ENCODE measurements around the gene GRM7. TPM values are rescaled to one million over a fixed set of nuclear protein-coding genes. Genes with fewer than 3 reads are reported as not detected.
A peak's percentile ranks its signal among the peaks of the same experiment; 100 is the strongest.

GRM7 gene
- total RNA-seq, 1 donor from 2014 or later, result 1.5 TPM

- no peaks in the 10 kb centered on the region for H3K9me3 Mint-ChIP-seq
Measured at GRCh38 chr3:7144697-7145308, 283.9 kb downstream of the GRM7 start.

GRCh38 chr3:7146529-7146928 is 285.6 kb downstream of the GRM7 start:
- no peak for DNase-seq (ENCODE audit: low read depth, low spot score)
- H3K27ac Mint-ChIP-seq (ENCODE audit: unreplicated experiment), result no peak overlapping the region
- H3K9me3 Mint-ChIP-seq, result no peaks in the 10 kb centered on the region
- no peak for TF ChIP-seq CTCF (conservative IDR thresholded peaks at IDR 0.05)
- no peaks in the 10 kb centered on the region for H3K27me3 Mint-ChIP-seq (ENCODE audit: low read depth)
- no peak overlapping the region for H3K4me3 Mint-ChIP-seq
- H3K36me3 Mint-ChIP-seq (ENCODE audit: low read depth), result no peaks in the 10 kb centered on the region
- H3K4me1 Mint-ChIP-seq, result no peaks in the 10 kb centered on the region

More at GRCh38 chr3:7144697-7145308, 283.9 kb downstream of the GRM7 start:
- TF ChIP-seq CTCF (conservative IDR thresholded peaks at IDR 0.05), result peak; percentile 67
- DNase-seq (ENCODE audit: low read depth, low spot score), result peak; percentile 4
- Mint-ChIP-seq H3K27ac (ENCODE audit: unreplicated experiment) (no peak overlapping the region), H3K36me3 (ENCODE audit: low read depth) (no peaks in the 10 kb centered on the region), H3K4me1 (no peaks in the 10 kb centered on the region), H3K4me3 (no peak overlapping the region), H3K27me3 (ENCODE audit: low read depth) (no peaks in the 10 kb centered on the region)

GRCh38 chr3:7158516-7158915 is 297.6 kb downstream of the GRM7 start:
- no peak for TF ChIP-seq CTCF (conservative IDR thresholded peaks at IDR 0.05)
- no peak overlapping the region for H3K27ac Mint-ChIP-seq (ENCODE audit: unreplicated experiment)
- H3K9me3 Mint-ChIP-seq, result peaks cover 2% of the 10 kb centered on the region
- no peaks in the 10 kb centered on the region for H3K36me3 Mint-ChIP-seq (ENCODE audit: low read depth)
- H3K4me3 Mint-ChIP-seq, result no peak overlapping the region
- no peaks in the 10 kb centered on the region for H3K4me1 Mint-ChIP-seq
- no peak for DNase-seq (ENCODE audit: low read depth, low spot score)
- H3K27me3 Mint-ChIP-seq (ENCODE audit: low read depth), result no peaks in the 10 kb centered on the region

- no peak for TF ChIP-seq CTCF (conservative IDR thresholded peaks at IDR 0.05)
- no peaks in the 10 kb centered on the region for H3K27me3 Mint-ChIP-seq (ENCODE audit: low read depth)
- H3K36me3 Mint-ChIP-seq (ENCODE audit: low read depth), result no peaks in the 10 kb centered on the region
- H3K9me3 Mint-ChIP-seq, result peaks cover 2% of the 10 kb centered on the region
- no peak overlapping the region for H3K4me3 Mint-ChIP-seq
- DNase-seq (ENCODE audit: low read depth, low spot score), result no peak
- no peak overlapping the region for H3K27ac Mint-ChIP-seq (ENCODE audit: unreplicated experiment)
- no peaks in the 10 kb centered on the region for H3K4me1 Mint-ChIP-seq
Measured at GRCh38 chr3:7160689-7161088, 299.8 kb downstream of the GRM7 start.

GRCh38 chr3:7166460-7166859 is 305.5 kb downstream of the GRM7 start:
- no peak for TF ChIP-seq CTCF (conservative IDR thresholded peaks at IDR 0.05)
- Mint-ChIP-seq H3K27me3 (ENCODE audit: low read depth) (no peaks in the 10 kb centered on the region), H3K9me3 (peaks cover 9% of the 10 kb centered on the region)

More at GRCh38 chr3:7166460-7166859, 305.5 kb downstream of the GRM7 start:
- H3K27ac Mint-ChIP-seq (ENCODE audit: unreplicated experiment), result no peak overlapping the region
- H3K36me3 Mint-ChIP-seq (ENCODE audit: low read depth), result no peaks in the 10 kb centered on the region
- H3K4me1 Mint-ChIP-seq, result no peaks in the 10 kb centered on the region
- DNase-seq (ENCODE audit: low read depth, low spot score), result no peak
- no peak overlapping the region for H3K4me3 Mint-ChIP-seq

Data from neural crest cell (in vitro differentiated cells).